Tibial nerve (tissue), 4 donors: ENCODE results near the gene MEIOC.

Experiments used
- EP300 ChIP-seq, 2 donors: sonication (generic); formaldehyde crosslinking; IDR thresholded peaks; one replicate each; pipeline ENCODE4 v1.6.1; 2017; ENCODE audit warnings: antibody characterized with exemption in 2 of 2, mild to moderate bottlenecking in 1 of 2
- POLR2A ChIP-seq, 2 donors: fragments of 450-650 bp; IDR thresholded peaks; one replicate each; pipeline ENCODE4 v1.6.1; 2017; ENCODE audit warnings: antibody characterized with exemption in 2 of 2, mild to moderate bottlenecking in 2 of 2, moderate library complexity in 2 of 2
- TF ChIP-seq, protein P1 (sequence below), 5 experiments: fragments of 200-600 bp in 3 of 5; fragments of 450-650 bp in 2 of 5; sonication (generic) in 3 of 5; IDR thresholded peaks; one replicate each; pipeline ENCODE4 v1.5.1; 2016 to 2019; ENCODE audit warnings: antibody characterized with exemption in 5 of 5, mild to moderate bottlenecking in 3 of 5, moderate library complexity in 2 of 5

DNA sequence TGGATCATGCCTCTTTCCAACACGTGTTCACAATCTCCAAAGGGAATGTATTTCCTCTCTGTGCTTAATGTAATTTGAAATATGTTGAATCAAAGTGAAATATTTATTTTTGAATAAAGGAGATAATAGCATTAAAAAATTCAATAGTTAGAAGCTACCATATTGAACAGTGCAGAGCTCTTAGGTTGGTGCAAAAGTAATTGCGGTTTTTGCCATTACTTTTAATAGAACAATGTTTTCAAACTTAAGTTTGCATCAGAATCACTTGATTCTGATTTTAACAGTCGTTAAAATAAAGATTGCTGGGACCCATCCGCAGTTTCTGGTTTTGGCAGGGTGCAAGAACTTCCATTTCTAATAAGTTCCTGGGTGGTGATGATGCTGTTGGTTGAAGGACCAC is 10.0 kb upstream of the MEIOC start:
- TF ChIP-seq, protein P1, sequence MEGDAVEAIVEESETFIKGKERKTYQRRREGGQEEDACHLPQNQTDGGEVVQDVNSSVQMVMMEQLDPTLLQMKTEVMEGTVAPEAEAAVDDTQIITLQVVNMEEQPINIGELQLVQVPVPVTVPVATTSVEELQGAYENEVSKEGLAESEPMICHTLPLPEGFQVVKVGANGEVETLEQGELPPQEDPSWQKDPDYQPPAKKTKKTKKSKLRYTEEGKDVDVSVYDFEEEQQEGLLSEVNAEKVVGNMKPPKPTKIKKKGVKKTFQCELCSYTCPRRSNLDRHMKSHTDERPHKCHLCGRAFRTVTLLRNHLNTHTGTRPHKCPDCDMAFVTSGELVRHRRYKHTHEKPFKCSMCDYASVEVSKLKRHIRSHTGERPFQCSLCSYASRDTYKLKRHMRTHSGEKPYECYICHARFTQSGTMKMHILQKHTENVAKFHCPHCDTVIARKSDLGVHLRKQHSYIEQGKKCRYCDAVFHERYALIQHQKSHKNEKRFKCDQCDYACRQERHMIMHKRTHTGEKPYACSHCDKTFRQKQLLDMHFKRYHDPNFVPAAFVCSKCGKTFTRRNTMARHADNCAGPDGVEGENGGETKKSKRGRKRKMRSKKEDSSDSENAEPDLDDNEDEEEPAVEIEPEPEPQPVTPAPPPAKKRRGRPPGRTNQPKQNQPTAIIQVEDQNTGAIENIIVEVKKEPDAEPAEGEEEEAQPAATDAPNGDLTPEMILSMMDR (IDR thresholded peaks at IDR 0.05), result no peak
- TF ChIP-seq EP300 (IDR thresholded peaks at IDR 0.05) (no peak), POLR2A (IDR thresholded peaks at IDR 0.05) (no peak)
